ENCODE measurements around the gene GPR87.

Gene GPR87

DNA sequence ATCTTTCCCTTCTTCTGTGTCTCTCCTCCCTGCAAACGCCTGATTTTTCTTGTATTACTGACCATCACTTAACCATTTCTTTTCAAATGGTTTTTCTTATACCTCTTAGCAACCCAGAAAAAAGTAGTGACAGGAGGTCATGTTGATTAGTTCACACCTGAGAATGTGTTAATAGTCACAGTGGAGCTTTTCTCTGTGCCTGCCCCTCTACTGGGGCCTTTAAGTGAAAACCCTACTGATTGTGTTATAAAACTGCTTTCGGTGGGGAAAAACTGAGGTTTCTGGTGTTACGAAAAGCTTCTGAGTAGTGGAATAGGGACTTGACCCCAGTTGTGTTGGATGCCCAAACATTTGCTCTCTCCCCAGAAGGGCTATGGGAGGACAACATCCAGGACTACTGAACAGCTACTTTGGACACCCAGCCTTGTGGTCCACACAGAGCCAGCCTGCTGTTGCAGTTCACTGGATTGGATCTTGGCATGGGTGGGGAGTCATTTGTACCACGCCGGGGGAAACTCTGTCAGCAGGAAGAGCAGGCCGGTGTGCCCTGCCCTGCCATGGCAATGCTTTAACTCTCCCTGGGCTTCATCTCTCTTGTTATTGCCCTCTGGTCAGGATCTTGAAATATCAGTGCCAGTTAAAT is 10.3 kb downstream of the GPR87 start:
- Histone ChIP-seq H3K9ac (no peak overlapping the region), H4K20me1 (no peaks in the 10 kb centered on the region), H3K36me3 (no peaks in the 10 kb centered on the region), H3K4me3 (no peak overlapping the region), H3K27me3 (no peaks in the 10 kb centered on the region), H3K4me2 (no peak overlapping the region), H3K9me3 (no peaks in the 10 kb centered on the region), H3K4me1 (no peaks in the 10 kb centered on the region), H3K27ac (no peak overlapping the region)
- TF ChIP-seq Cebpa-rat (IDR thresholded peaks at IDR 0.05), result no peak

DNA sequence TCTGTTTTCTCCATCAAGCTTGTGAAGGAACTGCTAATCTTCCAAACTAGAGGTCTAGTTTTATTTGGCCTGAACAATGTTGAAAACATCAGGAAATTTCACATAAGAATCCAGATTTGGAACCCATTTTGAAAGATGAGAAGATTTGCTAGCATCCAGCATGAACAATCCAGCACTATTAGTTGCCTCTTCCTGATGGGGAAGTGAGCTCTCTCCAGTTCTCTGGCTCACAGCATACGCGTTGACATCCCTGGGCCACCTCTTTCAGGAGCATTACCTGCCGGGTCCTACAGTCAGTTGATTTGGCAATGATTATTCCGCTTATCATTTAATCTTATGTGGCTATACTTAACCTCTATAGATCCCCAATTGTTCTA is 10.9 kb downstream of the GPR87 start:
- Histone ChIP-seq H3K4me2 (no peak overlapping the region), H3K27me3 (no peaks in the 10 kb centered on the region), H3K9me3 (no peaks in the 10 kb centered on the region), H3K4me3 (no peak overlapping the region), H3K9ac (no peak overlapping the region), H4K20me1 (no peaks in the 10 kb centered on the region), H3K4me1 (no peaks in the 10 kb centered on the region), H3K27ac (no peak overlapping the region), H3K36me3 (no peaks in the 10 kb centered on the region)
- TF ChIP-seq Cebpa-rat (IDR thresholded peaks at IDR 0.05), result no peak

DNA sequence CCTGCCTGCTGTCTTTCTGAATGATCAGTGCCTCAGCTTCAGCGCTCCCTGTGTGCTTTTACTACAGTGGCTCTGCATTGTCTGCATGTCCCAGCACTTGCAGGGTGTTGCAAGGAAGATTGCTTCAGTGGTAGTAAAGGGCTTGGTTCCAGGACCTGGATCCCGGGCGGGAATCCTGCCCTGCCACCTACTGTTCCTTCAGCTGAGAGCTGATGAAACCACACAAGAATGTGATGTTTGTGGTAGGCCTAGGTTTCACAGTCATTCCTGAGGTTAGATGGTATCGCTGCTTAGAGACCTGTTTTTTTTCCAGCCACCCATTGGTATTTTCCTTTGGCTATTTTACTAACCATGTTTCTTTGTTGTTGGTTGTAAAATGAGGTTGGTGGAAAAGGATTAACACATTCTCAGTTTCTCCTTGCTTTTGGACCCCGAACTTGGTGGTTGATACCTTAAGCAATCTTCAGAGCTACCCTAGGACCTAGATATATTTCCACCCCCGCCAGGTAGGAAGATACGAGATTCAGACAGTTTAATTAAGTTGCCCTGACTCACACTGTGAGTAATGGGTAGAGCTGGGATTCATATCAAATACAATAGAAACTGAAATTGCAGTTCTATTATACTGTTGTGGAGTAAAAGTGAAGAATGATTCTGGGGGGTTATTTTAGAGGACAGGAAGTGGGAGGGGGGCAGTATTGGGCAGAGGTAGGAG is 11.4 kb downstream of the GPR87 start:
- no peak overlapping the region for H3K4me2 ChIP-seq
- no peaks in the 10 kb centered on the region for H3K4me1 ChIP-seq
- no peaks in the 10 kb centered on the region for H3K36me3 ChIP-seq
- no peak overlapping the region for H3K4me3 ChIP-seq
- H3K9ac ChIP-seq, result no peak overlapping the region
- no peaks in the 10 kb centered on the region for H4K20me1 ChIP-seq
- no peak for TF ChIP-seq Cebpa-rat (IDR thresholded peaks at IDR 0.05)
- H3K27me3 ChIP-seq, result no peaks in the 10 kb centered on the region
- no peaks in the 10 kb centered on the region for H3K9me3 ChIP-seq
- no peak overlapping the region for H3K27ac ChIP-seq

DNA sequence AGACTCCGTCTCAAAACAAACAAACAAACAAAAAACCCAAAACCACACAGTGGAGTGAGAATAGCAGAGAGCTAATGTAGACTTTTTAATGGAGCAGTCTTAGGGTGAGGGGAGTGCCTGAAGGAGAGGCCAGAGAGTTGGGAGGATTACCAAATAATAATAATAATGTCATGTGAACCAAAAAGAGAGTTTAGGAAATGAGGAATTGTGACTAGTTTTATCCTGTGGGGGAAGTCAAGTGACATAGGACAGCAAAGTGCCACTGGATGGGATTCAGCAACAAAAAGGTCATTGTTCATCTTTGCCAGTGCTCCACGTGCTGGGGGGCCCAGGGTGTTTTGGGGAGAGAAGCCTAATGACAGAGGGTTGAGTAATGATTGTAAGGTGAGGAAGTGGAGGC is 12.9 kb downstream of the GPR87 start:
- no peaks in the 10 kb centered on the region for H3K36me3 ChIP-seq
- H3K9me3 ChIP-seq, result no peaks in the 10 kb centered on the region
- H4K20me1 ChIP-seq, result no peaks in the 10 kb centered on the region
- no peak overlapping the region for H3K4me3 ChIP-seq
- no peak for TF ChIP-seq Cebpa-rat (IDR thresholded peaks at IDR 0.05)
- H3K4me2 ChIP-seq, result no peak overlapping the region
- H3K27ac ChIP-seq, result no peak overlapping the region
- H3K9ac ChIP-seq, result no peak overlapping the region
- H3K4me1 ChIP-seq, result no peaks in the 10 kb centered on the region
- no peaks in the 10 kb centered on the region for H3K27me3 ChIP-seq

DNA sequence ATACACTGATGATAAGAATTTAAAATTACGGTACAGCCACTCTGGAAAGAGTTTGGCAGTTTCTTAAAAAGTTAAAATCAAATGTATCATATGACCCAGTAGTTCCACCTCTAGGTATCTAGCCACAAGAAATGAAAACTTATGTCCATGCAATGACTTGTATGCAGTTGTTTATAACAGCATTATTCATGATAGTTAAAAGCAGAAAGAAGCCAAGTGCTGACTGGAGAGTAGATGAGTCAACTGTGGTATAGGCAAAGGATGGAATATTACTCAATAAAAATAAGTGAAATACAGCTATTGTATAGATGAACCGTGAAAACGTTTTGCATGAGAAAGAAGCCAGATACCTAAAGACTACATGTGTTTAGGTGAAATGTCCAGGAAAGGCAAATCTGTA is 14.8 kb downstream of the GPR87 start:
- no peaks in the 10 kb centered on the region for H4K20me1 ChIP-seq
- no peaks in the 10 kb centered on the region for H3K27me3 ChIP-seq
- TF ChIP-seq Cebpa-rat (IDR thresholded peaks at IDR 0.05), result no peak
- no peak overlapping the region for H3K9ac ChIP-seq
- no peaks in the 10 kb centered on the region for H3K4me1 ChIP-seq
- H3K4me3 ChIP-seq, result no peak overlapping the region
- H3K27ac ChIP-seq, result no peak overlapping the region
- H3K36me3 ChIP-seq, result no peaks in the 10 kb centered on the region
- no peak overlapping the region for H3K4me2 ChIP-seq
- H3K9me3 ChIP-seq, result no peaks in the 10 kb centered on the region

GRCh38 chr3:151300539-151300938 is 16.1 kb downstream of the GPR87 start:
- TF ChIP-seq Cebpa-rat (IDR thresholded peaks at IDR 0.05), result no peak
- no peak overlapping the region for H3K27ac ChIP-seq
- H3K9me3 ChIP-seq, result no peaks in the 10 kb centered on the region
- H3K9ac ChIP-seq, result no peak overlapping the region
- no peaks in the 10 kb centered on the region for H3K27me3 ChIP-seq
- no peak overlapping the region for H3K4me3 ChIP-seq
- no peaks in the 10 kb centered on the region for H3K36me3 ChIP-seq
- no peak overlapping the region for H3K4me2 ChIP-seq
- H3K4me1 ChIP-seq, result no peaks in the 10 kb centered on the region
- no peaks in the 10 kb centered on the region for H4K20me1 ChIP-seq

GRCh38 chr3:151299006-151299405 is 17.6 kb downstream of the GPR87 start:
- H3K36me3 ChIP-seq, result no peaks in the 10 kb centered on the region
- H3K27ac ChIP-seq, result no peak overlapping the region
- H4K20me1 ChIP-seq, result no peaks in the 10 kb centered on the region
- H3K4me3 ChIP-seq, result no peak overlapping the region
- no peaks in the 10 kb centered on the region for H3K9me3 ChIP-seq
- no peak overlapping the region for H3K9ac ChIP-seq
- no peak overlapping the region for H3K4me2 ChIP-seq
- no peak for TF ChIP-seq Cebpa-rat (IDR thresholded peaks at IDR 0.05)
- no peaks in the 10 kb centered on the region for H3K27me3 ChIP-seq
- no peaks in the 10 kb centered on the region for H3K4me1 ChIP-seq

DNA sequence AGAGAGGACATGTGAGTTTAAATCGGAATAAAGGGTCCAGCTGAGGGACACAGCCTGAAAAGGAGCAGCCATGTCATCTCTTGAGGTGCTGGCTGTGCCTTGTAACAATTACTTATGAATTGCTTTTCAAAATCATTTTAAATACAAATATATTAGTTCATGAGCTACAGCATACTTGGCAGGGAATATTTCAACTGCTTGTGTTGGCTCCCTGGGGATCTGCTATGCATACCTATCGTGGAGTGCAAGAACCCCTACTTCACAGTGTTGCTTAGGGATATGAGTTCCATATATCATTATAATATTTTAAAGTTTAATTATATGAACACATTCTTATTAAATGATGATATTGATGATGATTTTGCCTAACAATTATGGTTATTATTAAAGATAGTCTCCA is 19.2 kb downstream of the GPR87 start:
- Histone ChIP-seq H3K27me3 (no peaks in the 10 kb centered on the region), H3K36me3 (no peaks in the 10 kb centered on the region), H3K4me2 (no peak overlapping the region), H4K20me1 (no peaks in the 10 kb centered on the region), H3K4me3 (no peak overlapping the region), H3K4me1 (no peaks in the 10 kb centered on the region), H3K27ac (no peak overlapping the region), H3K9ac (no peak overlapping the region), H3K9me3 (no peaks in the 10 kb centered on the region)
- TF ChIP-seq Cebpa-rat (IDR thresholded peaks at IDR 0.05), result no peak

GRCh38 chr3:151296226-151296625 is 20.4 kb downstream of the GPR87 start:
- H4K20me1 ChIP-seq, result no peaks in the 10 kb centered on the region
- H3K4me3 ChIP-seq, result no peak overlapping the region
- H3K4me2 ChIP-seq, result no peak overlapping the region
- H3K27ac ChIP-seq, result no peak overlapping the region
- no peaks in the 10 kb centered on the region for H3K9me3 ChIP-seq
- H3K27me3 ChIP-seq, result no peaks in the 10 kb centered on the region
- H3K9ac ChIP-seq, result no peak overlapping the region
- no peaks in the 10 kb centered on the region for H3K4me1 ChIP-seq
- TF ChIP-seq Cebpa-rat (IDR thresholded peaks at IDR 0.05), result no peak
- H3K36me3 ChIP-seq, result no peaks in the 10 kb centered on the region

- Histone ChIP-seq H3K9me3 (no peaks in the 10 kb centered on the region), H3K27me3 (no peaks in the 10 kb centered on the region), H3K36me3 (no peaks in the 10 kb centered on the region), H3K4me3 (no peak overlapping the region), H4K20me1 (no peaks in the 10 kb centered on the region), H3K9ac (no peak overlapping the region), H3K4me1 (no peaks in the 10 kb centered on the region), H3K27ac (no peak overlapping the region), H3K4me2 (no peak overlapping the region)
- no peak for TF ChIP-seq Cebpa-rat (IDR thresholded peaks at IDR 0.05)
Observed at GRCh38 chr3:151293127-151293526, 23.5 kb downstream of the GPR87 start.
